GM12873 (cell line): ENCODE data around the gene LAMP1.

Experiments
- CTCF ChIP-seq: IDR thresholded peaks from 2 replicates; pipeline ENCODE4 v1.5.1; 2012; ENCODE audit warnings: low read depth, mild to moderate bottlenecking, moderate library complexity, low read length, control low read depth; ENCODE audit not compliant: insufficient read depth; ENCODE audit errors: missing control alignments

The LAMP1 gene

GRCh38 chr13:113348591-113348990, 51.6 kb downstream of the LAMP1 start:
- no peak for TF ChIP-seq CTCF

- TF ChIP-seq CTCF, result no peak
Measured at GRCh38 chr13:113349050-113349449, 52.0 kb downstream of the LAMP1 start.

GRCh38 chr13:113349491-113349890, 52.5 kb downstream of the LAMP1 start:
- TF ChIP-seq CTCF, result no peak

- TF ChIP-seq CTCF, result no peak
Measured at GRCh38 chr13:113350065-113350937, 53.3 kb downstream of the LAMP1 start.

- TF ChIP-seq CTCF, result no peak
Measured at GRCh38 chr13:113350938-113351335, 53.9 kb downstream of the LAMP1 start.

- no peak for TF ChIP-seq CTCF
Measured at GRCh38 chr13:113351514-113352026, 54.5 kb downstream of the LAMP1 start.

- no peak for TF ChIP-seq CTCF
Measured at GRCh38 chr13:113353254-113353653, 56.2 kb downstream of the LAMP1 start.
